ENCODE measurements around the gene UBE2V1. TPM values are rescaled to one million over a fixed set of nuclear protein-coding genes. Genes with fewer than 3 reads are reported as not detected.

UBE2V1 gene
- total and polyA plus RNA-seq, 2 donors (not counting 3 experiments of a cell fraction or from before 2014, with no cell fraction given): 145 to 156 TPM

DNA sequence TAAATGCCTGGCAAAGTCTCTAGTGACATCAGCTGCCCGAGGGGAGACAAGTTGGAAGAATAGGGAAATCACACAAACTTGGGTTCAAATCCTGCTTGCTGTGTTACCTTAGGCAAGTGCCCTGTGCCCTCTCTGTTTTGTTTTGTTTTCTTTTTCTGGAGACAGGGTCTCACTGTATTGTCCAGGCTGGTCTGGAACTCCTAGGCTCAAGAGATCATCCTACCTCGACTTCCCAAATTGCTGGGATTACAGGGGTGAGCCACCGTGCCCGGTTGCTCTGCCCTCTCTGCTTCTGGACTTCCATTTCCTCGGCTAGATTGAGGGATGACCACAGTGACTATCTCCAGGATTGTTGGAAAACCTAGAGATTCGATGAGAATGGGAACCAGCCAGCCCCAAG is 74.8 kb downstream of the UBE2V1 start:
- DNase-seq (ENCODE audit: low read depth, low spot score) (no peak), FAIRE-seq (peak; percentile 33)
- Histone ChIP-seq H3K27me3 (ENCODE audit: control insufficient read depth in 2 of 2, insufficient read depth in 2 of 2, low read length in 2 of 2) (no peaks in the 10 kb centered on the region), H3K4me2 (ENCODE audit: insufficient read depth, low read length) (no peak overlapping the region), H3K9ac (replicated peaks; ENCODE audit: extremely low read depth, insufficient read depth, low read length) (no peak overlapping the region), H3K9me1 (replicated peaks; ENCODE audit: control insufficient read depth, extremely low read depth, insufficient read depth, low read length) (no peaks in the 10 kb centered on the region), H3K4me3 (replicated peaks in 1 of 3; ENCODE audit: insufficient read depth in 1 of 3, low read depth in 1 of 3, low read length in 3 of 3) (no peak overlapping the region), H4K20me1 (replicated peaks; ENCODE audit: control insufficient read depth, extremely low read depth, insufficient read depth, low read length) (no peaks in the 10 kb centered on the region), H3K27ac (ENCODE audit: insufficient read depth, low read depth, low read length) (no peak overlapping the region), H3K79me2 (ENCODE audit: control insufficient read depth, insufficient read depth, low read length) (no peaks in the 10 kb centered on the region), H3K9me3 (replicated peaks; ENCODE audit: control insufficient read depth, insufficient read depth, low read length) (no peaks in the 10 kb centered on the region), H3K4me1 (ENCODE audit: control insufficient read depth, extremely low read depth, insufficient read depth, low read length) (peaks cover 16% of the 10 kb centered on the region), H3K36me3 (ENCODE audit: control insufficient read depth in 2 of 2, extremely low read depth in 1 of 2, insufficient read depth in 2 of 2, low read length in 2 of 2) (no peaks in the 10 kb centered on the region), H2AFZ (ENCODE audit: low read depth, low read length) (no peak overlapping the region)
- BruUV-seq (replicated peaks): no TSS peak
- no peak for TF ChIP-seq POLR2A (IDR thresholded peaks at IDR 0.05; ENCODE audit: low read depth, low read length)
- TF ChIP-seq, protein P1, sequence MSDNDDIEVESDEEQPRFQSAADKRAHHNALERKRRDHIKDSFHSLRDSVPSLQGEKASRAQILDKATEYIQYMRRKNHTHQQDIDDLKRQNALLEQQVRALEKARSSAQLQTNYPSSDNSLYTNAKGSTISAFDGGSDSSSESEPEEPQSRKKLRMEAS (IDR thresholded peaks at IDR 0.05; ENCODE audit: insufficient read depth, insufficient read length): no peak
- TF ChIP-seq MYC (IDR thresholded peaks at IDR 0.05; ENCODE audit: low read depth, low read length): no peak
- TF ChIP-seq POLR2AphosphoS5 (IDR thresholded peaks at IDR 0.05; ENCODE audit: insufficient read depth, low read depth, low read length): no peak
- TF ChIP-seq EZH2 (IDR thresholded peaks at IDR 0.05; ENCODE audit: borderline replicate concordance, low read depth, low read length, severe bottlenecking): no peak
- no peak for TF ChIP-seq GATA2 (IDR thresholded peaks at IDR 0.05; ENCODE audit: insufficient read depth, insufficient read length, low read depth, low read length)
- TF ChIP-seq, protein P2, sequence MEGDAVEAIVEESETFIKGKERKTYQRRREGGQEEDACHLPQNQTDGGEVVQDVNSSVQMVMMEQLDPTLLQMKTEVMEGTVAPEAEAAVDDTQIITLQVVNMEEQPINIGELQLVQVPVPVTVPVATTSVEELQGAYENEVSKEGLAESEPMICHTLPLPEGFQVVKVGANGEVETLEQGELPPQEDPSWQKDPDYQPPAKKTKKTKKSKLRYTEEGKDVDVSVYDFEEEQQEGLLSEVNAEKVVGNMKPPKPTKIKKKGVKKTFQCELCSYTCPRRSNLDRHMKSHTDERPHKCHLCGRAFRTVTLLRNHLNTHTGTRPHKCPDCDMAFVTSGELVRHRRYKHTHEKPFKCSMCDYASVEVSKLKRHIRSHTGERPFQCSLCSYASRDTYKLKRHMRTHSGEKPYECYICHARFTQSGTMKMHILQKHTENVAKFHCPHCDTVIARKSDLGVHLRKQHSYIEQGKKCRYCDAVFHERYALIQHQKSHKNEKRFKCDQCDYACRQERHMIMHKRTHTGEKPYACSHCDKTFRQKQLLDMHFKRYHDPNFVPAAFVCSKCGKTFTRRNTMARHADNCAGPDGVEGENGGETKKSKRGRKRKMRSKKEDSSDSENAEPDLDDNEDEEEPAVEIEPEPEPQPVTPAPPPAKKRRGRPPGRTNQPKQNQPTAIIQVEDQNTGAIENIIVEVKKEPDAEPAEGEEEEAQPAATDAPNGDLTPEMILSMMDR (IDR thresholded peaks at IDR 0.05; ENCODE audit: extremely low read depth in 1 of 2, insufficient read depth in 1 of 2, low read depth in 1 of 2, low read length in 2 of 2): no peak
- TF ChIP-seq JUN (IDR thresholded peaks at IDR 0.05; ENCODE audit: borderline replicate concordance, insufficient read depth, insufficient read length, low read depth): no peak
- no peak for TF ChIP-seq FOS (IDR thresholded peaks at IDR 0.05; ENCODE audit: borderline replicate concordance, insufficient read depth, low read length)
- intact Hi-C loops (cut with micrococcal nuclease) (loop anchor here (10.0 kb wide), 1 partner anchor 473 kb away; the partner anchor contains the start of gene PTGIS), dilution Hi-C loops (cut with MboI; ENCODE audit: extremely low pct_ligation_motif_present, low sequenced_read_pairs) (no loop called here)
- CTCF ChIA-PET: interaction anchor here (2.6 kb wide), 1 partner anchor 33 kb away, joined by 15 read pairs; no protein-coding TSS in a partner anchor
- POLR2A ChIA-PET: no interaction called here

All from endothelial cell of umbilical vein (primary cell).